ENCODE data around the gene CARNS1.
A peak's percentile ranks its signal among the peaks of the same experiment; 100 is the strongest.
"Not testable (repeated sequence)": the region's sequence is repeated elsewhere in the genome, so short reads cannot be mapped to it uniquely, and the experiment has no call there.

The CARNS1 gene

DNA sequence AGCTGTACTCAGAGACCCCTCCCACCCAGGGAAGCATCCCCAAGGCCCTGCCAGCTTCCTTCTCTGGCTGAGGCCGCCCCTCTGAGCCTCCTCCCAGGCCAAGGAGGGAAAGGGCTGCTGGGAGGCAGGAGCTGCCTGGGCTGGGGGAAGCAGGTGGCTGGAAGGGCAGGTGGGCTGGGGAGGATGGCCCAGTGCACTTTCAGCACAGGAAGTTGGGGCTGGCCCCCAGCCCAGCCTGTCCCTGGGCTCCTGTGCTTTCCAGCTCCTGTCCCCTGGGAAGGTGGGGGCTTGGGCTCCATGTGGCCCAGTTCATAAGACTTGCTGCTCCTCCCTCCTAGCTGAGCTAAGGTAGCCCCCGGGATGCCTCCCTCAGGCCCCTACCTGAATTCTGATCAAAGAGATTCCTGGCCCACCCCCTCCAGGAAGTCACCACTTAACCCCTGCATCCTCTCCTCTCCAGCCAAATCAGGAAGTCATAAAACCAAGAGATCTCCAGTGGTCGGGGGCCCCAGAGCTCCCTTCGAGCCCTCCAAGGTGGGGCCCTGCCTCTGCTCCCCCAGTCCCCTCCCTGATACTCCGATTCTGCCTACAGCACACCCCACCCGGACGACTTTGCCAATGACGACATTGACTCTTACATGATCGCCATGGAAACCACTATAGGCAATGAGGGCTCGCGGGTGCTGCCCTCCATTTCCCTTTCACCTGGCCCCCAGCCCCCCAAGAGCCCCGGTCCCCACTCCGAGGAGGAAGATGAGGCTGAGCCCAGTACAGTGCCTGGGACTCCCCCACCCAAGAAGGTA lies 18.7 kb upstream of the CARNS1 start:
- DNase-seq (ENCODE audit: low read depth in 1 of 2, low spot score in 1 of 2): no peak

DNA sequence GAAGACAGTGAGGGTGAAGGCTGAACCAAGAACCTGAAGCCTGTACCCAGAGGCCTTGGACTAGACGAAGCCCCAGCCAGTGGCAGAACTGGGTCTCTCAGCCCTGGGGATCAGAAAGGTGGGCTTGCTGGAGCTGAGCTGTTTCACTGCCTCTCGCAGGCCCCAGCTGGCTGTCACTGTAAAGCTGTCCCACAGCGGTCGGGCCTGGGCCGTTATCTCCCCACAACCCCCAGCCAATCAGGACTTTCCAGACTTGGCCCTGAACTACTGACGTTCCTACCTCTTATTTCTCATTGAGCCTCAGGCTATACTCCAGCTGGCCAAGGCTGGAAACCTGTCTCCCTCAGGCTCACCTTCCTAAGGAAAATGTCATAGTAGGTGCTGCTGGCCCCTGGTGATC lies 17.9 kb upstream of the CARNS1 start:
- DNase-seq (ENCODE audit: low read depth in 1 of 2, low spot score in 1 of 2): no peak

DNA sequence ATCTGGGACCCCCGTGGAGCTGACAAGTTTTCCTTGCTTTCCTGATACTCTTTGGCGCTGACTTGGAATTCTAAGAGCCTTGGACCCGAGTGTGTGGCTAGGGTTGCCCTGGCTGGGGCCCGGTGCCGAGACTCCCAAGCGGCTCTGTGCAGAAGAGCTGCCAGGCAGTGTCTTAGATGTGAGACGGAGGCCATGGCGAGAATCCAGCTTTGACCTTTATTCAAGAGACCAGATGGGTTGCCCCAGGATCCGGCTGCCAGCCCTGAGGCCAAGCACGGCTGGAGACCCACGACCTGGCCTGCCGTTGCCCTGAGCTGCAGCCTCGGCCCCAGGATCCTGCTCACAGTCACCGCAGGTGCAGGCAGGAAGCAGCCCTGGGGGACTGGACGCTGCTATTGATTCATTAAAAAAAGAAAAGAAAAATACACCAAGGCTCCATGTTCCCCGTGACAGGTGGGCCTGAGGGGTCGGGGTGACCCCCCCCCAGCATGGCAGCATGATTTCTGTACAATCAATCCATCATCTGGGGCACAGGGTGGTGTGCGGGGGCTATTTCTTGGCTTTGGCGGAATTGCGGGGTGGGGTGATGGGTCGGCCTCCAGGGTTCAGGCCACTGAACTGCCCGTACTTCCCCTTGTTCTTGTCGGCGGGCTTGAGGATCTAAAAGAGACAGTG lies 17.4 kb upstream of the CARNS1 start:
- DNase-seq (ENCODE audit: low read depth in 1 of 2, low spot score in 1 of 2): no peak

DNA sequence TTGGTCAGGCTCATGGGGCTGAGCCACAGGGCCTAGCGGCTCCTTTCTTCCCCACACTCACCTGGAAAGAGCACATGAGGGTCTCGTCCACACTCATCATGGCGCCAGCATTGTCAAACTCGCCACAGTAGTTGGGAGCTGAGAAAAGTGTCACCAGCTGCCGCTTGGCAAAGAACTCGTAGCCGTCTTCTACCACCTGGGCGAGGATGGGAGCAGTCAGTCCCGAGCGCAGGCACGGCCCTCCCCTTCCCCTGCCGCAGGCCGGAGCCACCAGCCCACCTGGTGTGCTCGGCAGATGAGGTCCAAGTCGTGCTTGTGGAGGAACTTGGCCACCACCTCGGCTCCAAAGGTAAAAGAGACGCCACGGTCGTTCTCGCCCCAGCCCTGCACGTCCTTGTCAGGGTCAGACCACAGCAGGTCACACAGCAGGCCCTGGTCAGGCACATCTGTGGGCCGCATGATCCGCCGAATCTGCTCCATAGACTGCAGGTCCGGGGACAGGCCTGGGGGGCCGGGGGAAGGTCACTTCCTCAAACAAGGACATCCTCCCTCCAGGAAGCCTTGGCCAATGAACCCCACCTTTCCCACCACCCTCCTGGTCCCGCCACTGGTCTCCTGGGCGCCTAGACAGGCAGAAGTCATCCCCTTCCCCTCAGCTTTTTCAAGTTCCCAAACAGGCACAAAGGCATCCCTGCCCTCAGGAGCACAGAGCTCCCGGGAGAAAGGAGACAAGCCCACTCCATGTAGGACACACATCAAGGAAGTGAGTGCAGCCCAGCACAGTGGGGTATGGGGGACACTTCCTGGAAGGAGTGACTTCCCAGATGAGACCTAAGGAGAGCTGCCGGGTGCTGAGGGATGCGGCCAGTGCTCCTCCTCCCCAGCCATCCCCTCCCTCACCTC lies 16.6 kb upstream of the CARNS1 start:
- DNase-seq (ENCODE audit: low read depth in 1 of 2, low spot score in 1 of 2): no peak

DNA sequence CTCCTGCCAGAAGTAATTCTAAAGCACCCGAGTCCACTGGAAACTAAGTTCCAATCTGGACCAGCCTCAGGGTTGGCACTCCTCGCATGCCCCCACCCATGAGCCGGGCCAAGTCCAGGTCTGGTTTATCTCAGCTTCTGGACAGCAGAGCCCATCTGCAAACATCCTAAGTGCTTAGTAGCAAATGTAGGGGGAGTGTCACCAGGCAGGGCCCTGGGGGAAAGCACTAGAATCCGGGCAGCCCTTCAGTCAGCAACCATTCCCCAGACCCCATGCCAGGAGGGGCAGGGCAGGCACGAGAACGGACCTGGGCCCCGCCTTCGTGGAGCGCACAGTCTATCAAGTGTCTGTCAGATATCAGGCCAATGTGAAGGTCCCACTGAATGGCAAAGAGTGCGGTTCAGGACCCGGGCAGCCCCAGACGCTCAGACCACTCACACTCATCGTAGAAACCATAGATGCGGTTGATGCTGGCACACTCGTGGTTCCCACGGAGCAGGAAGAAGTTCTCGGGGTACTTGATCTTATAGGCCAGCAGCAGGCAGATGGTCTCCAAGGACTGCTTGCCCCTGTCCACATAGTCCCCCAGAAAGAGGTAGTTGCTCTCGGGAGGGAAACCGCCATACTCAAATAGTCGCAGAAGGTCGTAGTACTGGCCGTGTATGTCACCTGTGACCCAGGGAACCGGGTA lies 15.1 kb upstream of the CARNS1 start:
- no peak for DNase-seq (ENCODE audit: low read depth in 1 of 2, low spot score in 1 of 2)

DNA sequence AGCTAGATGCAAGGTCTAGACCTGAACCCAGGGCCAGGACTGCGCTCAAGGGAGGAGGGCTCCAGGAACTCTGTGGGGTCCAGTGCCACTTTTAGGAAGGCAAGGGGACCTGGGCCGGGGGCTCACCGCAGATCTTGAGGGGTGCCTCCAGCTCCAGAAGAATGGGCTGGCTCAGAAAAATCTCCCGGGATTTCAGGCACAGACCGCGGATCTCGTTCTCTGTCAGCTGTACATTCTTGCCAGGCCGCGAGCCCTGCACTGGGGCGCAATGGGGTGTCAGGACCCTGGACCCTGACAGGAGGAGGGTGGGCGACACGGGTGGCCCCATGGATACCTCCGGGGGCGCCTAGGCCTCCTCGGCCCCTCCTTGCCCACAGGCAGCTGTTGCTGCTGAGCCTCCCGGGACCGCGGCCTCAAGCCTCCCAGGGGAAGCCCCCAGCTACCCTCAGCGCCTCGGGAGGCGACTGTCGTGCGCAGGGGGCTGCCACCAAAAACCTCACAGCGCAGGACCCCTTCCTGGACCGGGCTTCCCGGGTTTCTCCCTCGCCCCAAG lies 14.5 kb upstream of the CARNS1 start:
- no peak for DNase-seq (ENCODE audit: low read depth in 1 of 2, low spot score in 1 of 2)

DNA sequence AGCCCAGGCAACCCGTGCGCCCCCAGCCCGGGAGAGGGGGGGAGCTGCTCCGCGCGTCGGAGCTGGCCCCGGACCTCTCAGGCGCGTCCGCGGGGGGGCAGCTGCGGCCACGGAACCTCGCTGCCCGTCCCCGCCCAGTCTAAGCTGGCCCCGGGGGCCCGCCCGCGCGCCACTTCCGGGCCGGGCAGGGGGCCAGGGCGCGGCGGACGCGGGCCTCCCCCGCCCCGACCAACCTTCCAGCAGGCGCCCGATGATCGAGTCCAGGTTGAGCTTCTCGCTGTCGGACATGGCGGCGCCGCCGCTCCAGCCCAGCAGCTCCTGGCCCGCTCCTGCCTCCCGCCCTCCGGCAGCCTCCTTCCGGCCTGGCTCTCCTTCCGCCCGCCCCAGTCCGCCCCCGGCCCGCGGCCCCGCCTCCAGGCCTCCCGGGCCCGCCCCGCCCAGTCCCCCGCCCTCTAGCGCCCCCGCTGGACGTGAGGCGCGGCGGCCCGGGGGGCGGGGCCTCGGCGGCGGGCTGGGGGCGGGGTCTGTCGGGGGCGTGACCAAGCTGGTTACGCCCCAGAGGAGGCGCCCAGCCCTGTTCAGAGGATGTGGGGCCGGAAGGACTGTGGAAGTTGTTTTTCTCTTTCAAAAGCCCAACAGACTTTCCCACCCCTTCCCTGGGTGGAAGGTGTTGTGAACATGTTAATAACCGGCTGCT lies 13.8 kb upstream of the CARNS1 start, which contains the start of gene PPP1CA:
PPP1CA (minus strand) TSS at position 364 of the 697 bp plus-strand sequence; CDS start at position 288, 76 bp downstream.
- peak; percentile 85 to 90 for DNase-seq (ENCODE audit: low read depth in 1 of 2, low spot score in 1 of 2)

DNA sequence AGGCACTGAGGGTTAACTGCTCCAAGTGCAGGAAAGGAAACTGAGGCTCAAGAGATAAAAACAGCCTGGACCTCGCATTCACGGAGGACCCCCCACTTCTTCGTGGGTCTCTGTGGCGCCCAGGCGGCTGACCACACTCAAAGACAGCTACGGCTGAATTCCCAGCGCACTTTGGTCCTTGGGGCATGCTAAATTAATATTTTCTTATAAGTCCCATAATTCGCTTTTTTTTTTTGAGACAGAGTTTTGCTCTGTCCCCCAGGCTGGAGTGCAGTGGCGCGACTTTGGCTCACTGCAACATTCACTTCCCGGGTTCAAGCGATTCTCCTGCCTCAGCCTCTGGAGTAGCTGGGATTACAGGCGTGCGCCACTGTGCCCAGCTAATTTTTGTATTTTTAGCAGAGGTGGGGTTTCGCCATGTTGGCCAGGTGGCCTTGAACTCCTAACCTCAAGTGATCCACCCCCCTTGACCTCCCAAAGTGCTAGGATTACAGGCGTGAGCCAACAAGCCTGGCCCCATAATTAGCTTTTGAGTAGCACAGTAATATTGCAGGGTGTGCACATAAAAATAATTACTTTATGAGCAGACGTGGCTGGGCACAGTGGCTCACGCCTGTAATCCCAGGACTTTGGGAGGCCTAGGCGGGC lies 13.2 kb upstream of the CARNS1 start:
- DNase-seq (ENCODE audit: low read depth in 1 of 2, low spot score in 1 of 2): not testable (repeated sequence)

DNA sequence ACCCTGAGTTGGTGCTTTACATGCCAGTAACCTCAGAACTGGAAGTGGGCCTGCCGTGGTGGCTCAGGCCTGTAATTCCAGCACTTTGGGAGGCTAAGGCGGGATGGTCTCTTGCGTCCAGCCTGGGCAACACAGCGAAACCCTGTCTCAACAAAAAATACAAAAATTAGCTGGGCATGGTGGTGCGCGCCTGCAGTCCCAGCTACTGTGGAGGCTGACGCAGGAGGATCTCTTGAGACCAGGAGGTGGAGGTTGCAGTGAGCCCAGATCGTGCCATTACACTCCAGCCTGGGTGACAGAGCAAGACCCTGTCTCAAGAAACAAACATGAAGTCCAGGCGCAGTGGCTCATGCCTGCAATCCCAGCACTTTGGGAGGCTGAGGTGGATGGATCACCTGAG lies 12.4 kb upstream of the CARNS1 start:
- not testable (repeated sequence) for DNase-seq (ENCODE audit: low read depth in 1 of 2, low spot score in 1 of 2)

DNA sequence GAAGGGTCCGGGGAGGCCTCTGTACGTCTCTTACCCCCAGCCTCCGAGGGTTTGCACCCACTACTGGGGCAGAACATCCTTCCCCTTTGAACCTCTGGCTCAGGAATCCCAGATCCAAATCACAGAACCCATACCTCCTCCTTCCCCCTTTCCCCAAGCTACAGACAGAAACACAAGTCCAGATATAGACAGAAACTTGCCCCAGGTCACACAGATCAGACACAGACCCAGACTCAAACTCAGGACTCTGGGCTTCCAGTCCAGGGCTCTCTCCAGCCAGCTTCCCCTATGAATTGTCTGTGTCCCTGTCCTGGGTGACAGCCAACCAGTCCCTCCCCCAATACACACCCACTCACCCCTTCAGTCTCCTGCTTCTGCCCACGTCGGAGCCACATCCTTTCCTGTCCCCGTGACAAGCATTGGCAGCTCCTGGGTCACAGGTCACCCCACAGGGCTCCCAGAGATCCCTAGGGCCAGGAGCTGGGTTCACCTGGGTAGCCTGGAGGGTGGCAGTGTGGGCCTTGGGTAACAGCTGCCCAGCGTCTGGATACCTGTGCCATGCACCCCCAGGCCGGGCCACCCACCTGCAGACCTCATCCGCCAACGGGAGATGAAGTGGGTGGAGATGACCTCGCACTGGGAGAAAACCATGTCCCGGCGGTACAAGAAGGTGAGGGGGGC lies 10.8 kb upstream of the CARNS1 start:
- no peak for DNase-seq (ENCODE audit: low read depth in 1 of 2, low spot score in 1 of 2)

DNA sequence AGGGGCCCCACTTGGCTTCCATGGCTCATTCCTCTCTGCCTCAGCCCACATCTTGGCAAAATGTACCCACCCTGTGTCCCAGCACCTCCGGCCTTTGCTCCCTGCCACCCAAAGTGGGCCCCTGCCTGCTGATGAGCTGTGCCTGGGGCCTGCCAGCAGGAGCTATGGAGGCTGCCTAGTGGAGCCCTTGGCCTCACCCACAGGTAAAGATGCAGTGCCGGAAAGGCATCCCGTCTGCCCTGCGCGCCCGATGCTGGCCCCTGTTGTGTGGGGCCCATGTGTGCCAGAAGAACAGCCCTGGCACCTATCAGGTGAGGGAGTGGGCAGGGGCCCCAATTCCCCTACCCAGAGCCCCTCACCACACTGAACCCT lies 10.3 kb upstream of the CARNS1 start:
- DNase-seq (ENCODE audit: low read depth in 1 of 2, low spot score in 1 of 2): no peak

DNA sequence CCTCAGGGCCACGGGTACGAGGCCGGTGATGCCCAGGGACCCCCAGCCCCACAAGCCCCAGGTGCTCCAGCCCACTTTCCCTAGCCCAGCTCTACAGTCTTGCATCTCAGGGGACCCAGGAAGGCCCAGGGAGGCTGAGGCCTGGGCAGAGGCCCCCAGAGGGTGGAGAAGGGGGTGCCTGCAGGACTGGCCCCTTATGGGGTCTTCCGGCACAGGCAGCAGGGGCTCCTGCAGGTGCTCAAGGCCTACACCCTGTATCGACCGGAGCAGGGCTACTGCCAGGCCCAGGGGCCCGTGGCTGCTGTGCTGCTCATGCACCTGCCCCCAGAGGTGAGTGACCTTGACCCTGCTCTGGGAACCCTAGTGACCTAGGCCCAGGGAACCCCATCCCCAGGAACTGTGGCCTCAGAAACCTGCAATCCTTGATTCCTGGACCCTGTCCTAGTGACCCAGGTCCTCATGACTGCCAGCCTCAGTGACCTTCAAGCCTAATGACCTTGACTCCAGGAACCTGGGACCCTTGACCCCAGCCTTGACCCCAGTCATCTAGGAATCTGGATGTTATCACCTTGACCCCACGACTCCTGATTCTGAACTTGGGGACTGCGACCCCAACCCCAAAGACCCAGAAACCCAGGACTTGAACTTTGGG lies 9.7 kb upstream of the CARNS1 start:
- no peak for DNase-seq (ENCODE audit: low read depth in 1 of 2, low spot score in 1 of 2)

DNA sequence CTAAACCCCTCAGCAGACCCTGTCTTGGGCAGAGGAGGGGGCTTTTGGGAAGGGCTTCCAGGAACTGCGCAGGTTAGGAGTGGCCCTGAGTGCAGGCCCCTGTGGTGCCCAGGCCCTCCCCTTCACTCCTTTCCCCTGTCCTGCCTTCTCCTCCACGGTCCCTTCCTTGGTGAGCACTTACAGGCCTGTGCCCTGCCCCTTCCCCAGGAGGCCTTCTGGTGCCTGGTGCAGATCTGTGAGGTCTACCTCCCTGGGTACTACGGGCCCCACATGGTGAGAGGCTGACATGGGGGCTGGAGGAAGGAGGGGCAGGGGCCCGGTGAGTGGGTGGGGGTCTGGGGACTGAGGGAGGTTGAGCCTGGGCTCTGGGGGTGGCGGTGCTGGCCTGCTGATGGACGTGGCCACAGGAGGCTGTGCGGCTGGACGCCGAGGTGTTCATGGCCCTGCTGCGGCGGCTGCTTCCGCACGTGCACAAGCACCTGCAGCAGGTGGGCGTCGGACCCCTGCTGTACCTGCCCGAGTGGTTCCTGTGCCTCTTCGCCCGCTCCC lies 9.0 kb upstream of the CARNS1 start:
- no peak for DNase-seq (ENCODE audit: low read depth in 1 of 2, low spot score in 1 of 2)

DNA sequence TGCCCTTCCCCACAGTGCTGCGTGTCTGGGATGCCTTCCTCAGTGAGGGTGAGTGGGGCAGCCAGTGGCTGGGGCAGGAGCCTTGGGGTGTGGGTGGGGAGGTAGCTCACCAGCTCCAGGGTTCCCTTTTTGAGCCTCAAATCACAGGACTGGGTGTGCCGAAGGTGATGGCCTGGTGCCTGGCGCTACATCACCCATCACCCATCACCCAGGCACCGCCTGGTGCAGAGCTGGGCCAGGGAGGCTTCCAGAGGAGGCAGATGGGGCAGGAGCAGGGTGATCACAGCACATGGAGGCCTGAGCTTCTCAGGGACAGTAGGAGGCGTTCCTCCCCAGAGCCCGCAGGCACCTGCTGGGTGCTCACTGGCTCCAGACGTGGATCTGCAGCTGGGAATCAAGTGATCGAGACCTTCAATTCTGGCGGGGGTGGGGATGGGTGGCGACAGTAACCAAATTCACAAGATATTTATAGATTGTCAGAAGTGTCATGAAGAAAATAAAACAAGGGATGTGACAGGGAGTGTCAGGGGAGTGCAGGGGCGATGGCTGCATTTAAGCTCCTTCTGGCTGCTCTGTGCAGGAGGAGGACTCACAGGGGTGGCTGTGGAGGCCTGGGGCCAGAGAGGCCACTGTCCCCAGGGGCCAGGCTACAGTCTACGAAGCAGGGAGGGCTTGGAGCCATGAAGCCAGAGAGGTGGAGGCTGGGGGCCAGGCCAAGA lies 8.3 kb upstream of the CARNS1 start:
- no peak for DNase-seq (ENCODE audit: low read depth in 1 of 2, low spot score in 1 of 2)

DNA sequence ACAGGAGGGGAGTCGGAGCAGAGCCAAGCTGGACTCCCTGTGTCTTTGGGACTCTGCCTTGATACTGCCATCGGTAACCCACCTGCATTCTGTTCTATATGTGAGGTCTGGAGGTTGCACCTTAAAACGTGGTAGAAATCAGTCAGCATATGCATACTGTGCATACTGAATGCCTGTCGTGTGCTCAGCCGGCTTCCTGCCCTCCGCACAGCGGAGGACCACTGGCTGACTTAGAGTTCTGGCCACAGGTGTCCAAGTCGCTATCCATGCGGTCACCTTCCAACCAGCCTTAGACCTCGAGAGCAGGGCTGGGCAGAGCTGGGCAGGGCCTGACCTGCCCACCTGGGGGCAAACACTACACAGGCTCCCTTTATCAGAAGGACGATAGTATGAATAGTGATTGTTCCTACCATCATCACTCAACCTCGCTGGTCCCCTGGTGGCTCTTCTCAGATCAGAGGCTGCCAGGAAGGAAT lies 7.8 kb upstream of the CARNS1 start:
- DNase-seq (ENCODE audit: low read depth in 1 of 2, low spot score in 1 of 2): no peak

DNA sequence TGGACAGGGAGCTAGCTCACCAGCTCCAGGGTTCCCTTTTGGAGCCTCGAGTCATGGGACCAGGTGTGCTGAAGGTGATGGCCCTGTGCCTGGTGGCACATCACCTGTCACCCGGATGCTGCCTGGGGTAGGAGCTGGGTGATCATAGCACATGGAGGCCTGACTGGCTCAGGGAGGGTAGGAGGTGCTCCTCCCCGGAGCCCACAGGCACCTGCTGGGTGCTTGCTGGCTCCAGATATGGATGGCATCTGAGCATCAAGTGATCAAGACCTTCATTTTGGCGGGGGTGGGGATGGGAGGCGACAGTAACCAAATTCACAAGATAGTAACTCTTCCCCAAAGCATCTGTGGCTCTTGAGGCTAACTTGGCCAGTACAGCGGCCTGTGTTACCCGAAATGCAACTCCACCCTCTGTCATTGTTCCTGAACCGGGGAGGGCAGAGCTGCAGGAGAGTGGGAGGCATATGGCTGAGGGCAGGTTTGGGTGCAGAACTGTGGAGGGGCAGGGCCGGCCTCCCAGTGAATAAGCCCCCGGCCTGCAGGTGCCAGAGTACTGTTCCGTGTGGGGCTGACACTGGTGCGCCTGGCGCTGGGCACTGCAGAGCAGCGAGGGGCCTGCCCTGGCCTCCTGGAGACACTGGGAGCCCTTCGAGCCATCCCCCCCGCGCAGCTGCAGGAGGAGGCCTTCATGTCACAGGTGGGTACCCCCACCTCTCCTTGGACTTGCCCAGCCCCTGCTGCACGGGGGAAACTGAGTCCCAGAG lies 6.9 kb upstream of the CARNS1 start:
- no peak for DNase-seq (ENCODE audit: low read depth in 1 of 2, low spot score in 1 of 2)

DNA sequence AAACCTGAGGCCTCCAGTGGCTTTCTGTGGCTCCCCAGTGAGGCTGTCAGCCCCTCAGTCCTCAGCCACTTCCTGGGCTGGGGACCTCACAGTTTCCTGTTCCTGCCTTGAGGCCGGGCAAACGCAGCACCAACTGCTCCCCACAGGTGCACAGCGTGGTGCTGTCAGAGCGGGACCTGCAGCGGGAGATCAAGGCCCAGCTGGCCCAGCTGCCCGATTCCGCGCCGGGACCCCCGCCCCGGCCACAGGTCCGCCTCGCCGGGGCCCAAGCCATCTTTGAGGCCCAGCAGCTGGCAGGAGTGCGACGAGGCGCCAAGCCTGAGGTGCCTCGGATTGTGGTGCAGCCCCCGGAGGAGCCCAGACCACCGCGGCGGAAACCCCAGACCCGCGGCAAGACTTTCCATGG lies 6.2 kb upstream of the CARNS1 start:
- DNase-seq (ENCODE audit: low read depth in 1 of 2, low spot score in 1 of 2): peak; percentile 51 to 61
